Measurements from ENCODE around the gene FAH.

The FAH gene

DNA sequence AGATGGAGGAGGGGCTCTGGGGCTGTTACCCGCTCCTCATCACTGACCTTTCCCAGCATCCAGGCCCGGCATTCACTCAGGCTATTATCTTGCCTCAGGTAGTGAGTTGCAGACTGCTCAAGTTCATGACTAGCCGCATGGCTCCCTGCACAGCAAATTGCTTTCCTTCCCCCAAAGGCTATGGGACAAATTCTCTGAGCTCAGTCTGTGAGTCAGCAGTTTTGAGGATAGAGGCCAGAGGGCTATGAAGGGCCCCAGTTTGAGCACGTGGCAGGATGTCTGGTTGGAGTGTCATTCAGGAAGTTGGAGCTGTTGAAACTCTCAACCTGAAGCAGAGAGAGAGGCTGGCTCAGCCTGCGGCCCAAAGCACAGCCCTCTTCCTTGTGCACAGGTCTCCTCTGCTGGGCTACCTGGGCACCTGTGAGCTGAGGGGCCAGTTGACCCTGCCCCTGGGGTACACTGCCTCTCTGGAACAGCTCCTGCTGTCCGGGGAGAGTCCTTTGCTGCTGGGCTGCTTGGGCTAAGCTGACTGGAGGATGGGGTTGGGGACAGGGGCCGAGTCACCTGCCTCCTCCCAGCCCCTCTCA, 7.9 kb downstream of the FAH start:
- no CpG with 5 or more reads among the region's 7 CpGs for WGBS (ENCODE audit: extremely low coverage, insufficient coverage, low lambda C conversion rate)
- H3K36me3 ChIP-seq (ENCODE audit: control insufficient read depth, insufficient read depth, low read length), result no peaks in the 10 kb centered on the region
- no peak overlapping the region for H3K4me3 ChIP-seq (ENCODE audit: low read length)

DNA sequence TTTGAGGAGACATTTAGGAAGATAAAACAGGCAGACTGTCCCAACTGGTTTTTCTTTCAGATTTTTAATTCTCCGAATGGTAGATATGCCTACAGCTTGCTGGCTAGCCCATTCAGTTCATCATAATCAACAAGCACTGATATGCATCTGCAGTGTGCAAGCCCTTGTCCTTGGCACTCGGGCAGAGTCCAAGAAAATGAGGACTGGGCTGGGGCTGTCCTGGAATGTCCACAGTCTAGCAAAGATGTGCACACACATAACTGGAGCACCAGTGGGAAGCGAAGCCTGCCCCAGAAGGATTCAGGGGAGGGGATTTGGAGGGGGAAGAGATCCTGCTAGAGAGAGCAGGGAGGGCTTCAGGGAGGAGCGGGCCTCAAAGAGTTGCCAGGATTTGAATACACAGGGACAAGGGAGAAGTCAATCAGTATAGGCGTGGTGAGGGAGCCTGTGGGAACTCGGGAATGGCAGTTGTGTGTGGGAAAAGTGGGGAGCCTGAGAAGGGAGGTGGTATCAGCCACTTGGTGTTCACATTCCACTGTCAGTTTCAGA, 8.7 kb downstream of the FAH start:
- Histone ChIP-seq H4K8ac (ENCODE audit: low read depth, low read length) (no peak overlapping the region), H3K4me2 (ENCODE audit: low read length) (no peak overlapping the region), H3K79me2 (ENCODE audit: control insufficient read depth, insufficient read depth, low read length) (no peaks in the 10 kb centered on the region), H3K36me3 (ENCODE audit: control insufficient read depth, insufficient read depth, low read length) (no peaks in the 10 kb centered on the region), H2AK5ac (ENCODE audit: low read length) (no peak overlapping the region), H3K23ac (ENCODE audit: low read length) (no peak overlapping the region), H2BK15ac (replicated peaks; ENCODE audit: low read depth) (no peak overlapping the region), H3K56ac (ENCODE audit: low read length) (no peak overlapping the region), H3K9ac (ENCODE audit: low read length) (no peak overlapping the region), H3K18ac (ENCODE audit: low read length) (no peak overlapping the region), H3K4ac (ENCODE audit: low read depth, low read length) (no peak overlapping the region), H3K79me1 (ENCODE audit: low read length) (no peaks in the 10 kb centered on the region), H3K4me1 (ENCODE audit: control insufficient read depth, low read depth, low read length) (no peaks in the 10 kb centered on the region), H3K4me3 (ENCODE audit: low read length) (no peak overlapping the region), H3K27ac (ENCODE audit: low read depth, low read length) (no peak overlapping the region), H4K5ac (ENCODE audit: low read length) (no peak overlapping the region), H3K27me3 (ENCODE audit: insufficient read depth, low read length, poor library complexity) (no peaks in the 10 kb centered on the region), H2BK5ac (ENCODE audit: low read length) (no peak overlapping the region), H2BK120ac (ENCODE audit: low read depth, low read length) (no peak overlapping the region)
- no CpG with 5 or more reads among the region's 6 CpGs for WGBS (ENCODE audit: extremely low coverage, insufficient coverage, low lambda C conversion rate)
- DNase-seq, result no peak

More for the DNA sequence above, 7.9 kb downstream of the FAH start:
- Histone ChIP-seq H3K79me1 (ENCODE audit: low read length) (no peaks in the 10 kb centered on the region), H3K4me2 (ENCODE audit: low read length) (no peak overlapping the region), H3K27me3 (ENCODE audit: insufficient read depth, low read length, poor library complexity) (no peaks in the 10 kb centered on the region), H3K56ac (ENCODE audit: low read length) (no peak overlapping the region), H3K18ac (ENCODE audit: low read length) (no peak overlapping the region), H2BK15ac (replicated peaks; ENCODE audit: low read depth) (no peak overlapping the region), H3K27ac (ENCODE audit: low read depth, low read length) (no peak overlapping the region), H4K5ac (ENCODE audit: low read length) (no peak overlapping the region), H2BK120ac (ENCODE audit: low read depth, low read length) (no peak overlapping the region), H2AK5ac (ENCODE audit: low read length) (no peak overlapping the region), H3K23ac (ENCODE audit: low read length) (no peak overlapping the region), H2BK5ac (ENCODE audit: low read length) (no peak overlapping the region), H4K8ac (ENCODE audit: low read depth, low read length) (no peak overlapping the region), H3K79me2 (ENCODE audit: control insufficient read depth, insufficient read depth, low read length) (no peaks in the 10 kb centered on the region), H3K4me1 (ENCODE audit: control insufficient read depth, low read depth, low read length) (no peaks in the 10 kb centered on the region), H3K4ac (ENCODE audit: low read depth, low read length) (no peak overlapping the region), H3K9ac (ENCODE audit: low read length) (no peak overlapping the region)
- peak; percentile 71 for DNase-seq

DNA sequence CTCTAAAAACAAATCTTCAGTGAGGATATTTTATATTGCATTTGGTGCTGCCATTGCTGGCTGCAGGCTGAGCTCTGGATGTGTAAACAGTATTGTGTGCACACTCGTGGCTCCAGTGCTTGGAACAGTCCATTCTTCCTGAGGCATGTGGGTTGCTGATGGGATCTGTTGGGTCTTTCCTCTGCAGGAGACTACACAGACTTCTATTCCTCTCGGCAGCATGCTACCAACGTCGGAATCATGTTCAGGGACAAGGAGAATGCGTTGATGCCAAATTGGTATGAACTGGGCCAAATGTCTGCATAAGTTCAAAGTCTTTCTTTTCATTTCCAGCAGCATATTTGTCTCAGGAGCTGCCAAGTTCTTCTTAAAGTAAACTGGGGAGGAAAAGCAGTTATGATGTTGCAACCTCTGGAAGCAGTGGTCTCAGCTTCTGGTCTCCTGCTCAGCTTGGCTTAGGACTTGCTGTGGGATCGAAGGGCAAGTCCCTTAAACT, 9.3 kb downstream of the FAH start:
- Histone ChIP-seq H3K36me3 (ENCODE audit: control insufficient read depth, insufficient read depth, low read length) (no peaks in the 10 kb centered on the region), H3K4me3 (ENCODE audit: low read length) (no peak overlapping the region), H4K5ac (ENCODE audit: low read length) (no peak overlapping the region), H3K4me2 (ENCODE audit: low read length) (no peak overlapping the region), H4K8ac (ENCODE audit: low read depth, low read length) (no peak overlapping the region), H2BK120ac (ENCODE audit: low read depth, low read length) (no peak overlapping the region), H3K56ac (ENCODE audit: low read length) (no peak overlapping the region), H3K79me1 (ENCODE audit: low read length) (no peaks in the 10 kb centered on the region), H3K27me3 (ENCODE audit: insufficient read depth, low read length, poor library complexity) (no peaks in the 10 kb centered on the region), H2BK5ac (ENCODE audit: low read length) (no peak overlapping the region), H3K4me1 (ENCODE audit: control insufficient read depth, low read depth, low read length) (no peaks in the 10 kb centered on the region), H3K79me2 (ENCODE audit: control insufficient read depth, insufficient read depth, low read length) (no peaks in the 10 kb centered on the region), H3K4ac (ENCODE audit: low read depth, low read length) (no peak overlapping the region), H2BK15ac (replicated peaks; ENCODE audit: low read depth) (no peak overlapping the region), H3K23ac (ENCODE audit: low read length) (no peak overlapping the region), H2AK5ac (ENCODE audit: low read length) (no peak overlapping the region), H3K9ac (ENCODE audit: low read length) (no peak overlapping the region), H3K27ac (ENCODE audit: low read depth, low read length) (no peak overlapping the region), H3K18ac (ENCODE audit: low read length) (no peak overlapping the region)
- DNase-seq, result no peak
- WGBS (ENCODE audit: extremely low coverage, insufficient coverage, low lambda C conversion rate), result no CpG with 5 or more reads among the region's 6 CpGs

DNA sequence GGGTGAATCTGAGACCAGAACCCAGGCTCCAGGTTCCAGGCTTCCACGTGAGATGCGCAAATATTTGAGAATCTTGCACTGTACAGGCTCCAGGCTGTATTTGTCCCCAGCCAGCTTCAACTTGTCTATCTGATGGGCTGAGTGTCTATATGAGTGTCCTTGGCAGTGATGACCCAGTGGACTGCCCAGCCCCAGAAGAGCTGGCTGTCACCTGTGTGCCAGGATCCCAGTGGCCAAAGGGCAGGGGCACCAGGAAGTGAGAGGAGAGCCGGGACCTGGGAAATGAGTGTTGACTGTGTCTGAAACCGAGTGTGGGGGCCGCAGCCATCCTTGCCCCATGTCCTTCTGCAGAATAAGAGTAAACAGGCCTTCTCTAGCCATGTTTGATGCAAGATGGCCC, 10.4 kb downstream of the FAH start:
- no peak overlapping the region for H2AK5ac ChIP-seq (ENCODE audit: low read length)
- H3K56ac ChIP-seq (ENCODE audit: low read length), result no peak overlapping the region
- H4K5ac ChIP-seq (ENCODE audit: low read length), result no peak overlapping the region
- WGBS (ENCODE audit: extremely low coverage, insufficient coverage, low lambda C conversion rate), result no CpG with 5 or more reads among the region's 5 CpGs
- no peaks in the 10 kb centered on the region for H3K79me1 ChIP-seq (ENCODE audit: low read length)
- H3K4ac ChIP-seq (ENCODE audit: low read depth, low read length), result no peak overlapping the region
- H3K18ac ChIP-seq (ENCODE audit: low read length), result no peak overlapping the region
- H3K79me2 ChIP-seq (ENCODE audit: control insufficient read depth, insufficient read depth, low read length), result no peaks in the 10 kb centered on the region
- DNase-seq, result no peak
- H3K23ac ChIP-seq (ENCODE audit: low read length), result no peak overlapping the region
- H3K27me3 ChIP-seq (ENCODE audit: insufficient read depth, low read length, poor library complexity), result no peaks in the 10 kb centered on the region
- H2BK5ac ChIP-seq (ENCODE audit: low read length), result no peak overlapping the region
- no peak overlapping the region for H3K27ac ChIP-seq (ENCODE audit: low read depth, low read length)
- H3K4me1 ChIP-seq (ENCODE audit: control insufficient read depth, low read depth, low read length), result no peaks in the 10 kb centered on the region
- H3K36me3 ChIP-seq (ENCODE audit: control insufficient read depth, insufficient read depth, low read length), result no peaks in the 10 kb centered on the region
- no peak overlapping the region for H2BK120ac ChIP-seq (ENCODE audit: low read depth, low read length)
- H2BK15ac ChIP-seq (replicated peaks; ENCODE audit: low read depth), result no peak overlapping the region
- no peak overlapping the region for H3K4me2 ChIP-seq (ENCODE audit: low read length)
- H3K4me3 ChIP-seq (ENCODE audit: low read length), result no peak overlapping the region
- H4K8ac ChIP-seq (ENCODE audit: low read depth, low read length), result no peak overlapping the region
- no peak overlapping the region for H3K9ac ChIP-seq (ENCODE audit: low read length)

DNA sequence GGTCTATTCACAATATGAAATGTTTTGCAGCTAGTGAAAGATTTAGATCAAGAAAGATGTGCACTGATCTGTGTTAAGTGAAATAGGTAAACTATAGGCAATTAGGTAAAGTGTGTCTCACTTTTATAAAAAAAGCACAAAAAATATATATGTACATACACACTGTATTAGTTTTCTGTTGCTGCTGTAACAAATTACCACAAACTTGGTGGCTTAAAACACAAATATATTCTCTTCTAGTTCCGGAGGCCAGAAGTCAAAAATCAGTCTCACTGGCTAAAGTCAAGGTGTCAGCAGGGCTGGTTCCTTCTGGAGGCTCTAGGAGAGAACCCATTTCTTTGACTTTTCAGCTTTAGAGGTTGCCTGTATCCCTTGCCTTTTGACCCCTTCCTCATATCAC, 11.1 kb downstream of the FAH start:
- Histone ChIP-seq H3K23ac (ENCODE audit: low read length) (no peak overlapping the region), H3K4me3 (ENCODE audit: low read length) (no peak overlapping the region), H2BK5ac (ENCODE audit: low read length) (no peak overlapping the region), H4K5ac (ENCODE audit: low read length) (no peak overlapping the region), H2BK120ac (ENCODE audit: low read depth, low read length) (no peak overlapping the region), H3K4me2 (ENCODE audit: low read length) (no peak overlapping the region), H3K79me2 (ENCODE audit: control insufficient read depth, insufficient read depth, low read length) (no peaks in the 10 kb centered on the region), H3K18ac (ENCODE audit: low read length) (no peak overlapping the region), H3K79me1 (ENCODE audit: low read length) (no peaks in the 10 kb centered on the region), H3K9ac (ENCODE audit: low read length) (no peak overlapping the region), H4K8ac (ENCODE audit: low read depth, low read length) (no peak overlapping the region), H3K27me3 (ENCODE audit: insufficient read depth, low read length, poor library complexity) (no peaks in the 10 kb centered on the region), H3K4me1 (ENCODE audit: control insufficient read depth, low read depth, low read length) (no peaks in the 10 kb centered on the region), H3K4ac (ENCODE audit: low read depth, low read length) (no peak overlapping the region), H3K27ac (ENCODE audit: low read depth, low read length) (no peak overlapping the region), H2AK5ac (ENCODE audit: low read length) (no peak overlapping the region), H3K36me3 (ENCODE audit: control insufficient read depth, insufficient read depth, low read length) (no peaks in the 10 kb centered on the region), H3K56ac (ENCODE audit: low read length) (no peak overlapping the region), H2BK15ac (replicated peaks; ENCODE audit: low read depth) (no peak overlapping the region)
- WGBS (ENCODE audit: extremely low coverage, insufficient coverage, low lambda C conversion rate), result no CpG with 5 or more reads among the region's 1 CpG
- no peak for DNase-seq

DNA sequence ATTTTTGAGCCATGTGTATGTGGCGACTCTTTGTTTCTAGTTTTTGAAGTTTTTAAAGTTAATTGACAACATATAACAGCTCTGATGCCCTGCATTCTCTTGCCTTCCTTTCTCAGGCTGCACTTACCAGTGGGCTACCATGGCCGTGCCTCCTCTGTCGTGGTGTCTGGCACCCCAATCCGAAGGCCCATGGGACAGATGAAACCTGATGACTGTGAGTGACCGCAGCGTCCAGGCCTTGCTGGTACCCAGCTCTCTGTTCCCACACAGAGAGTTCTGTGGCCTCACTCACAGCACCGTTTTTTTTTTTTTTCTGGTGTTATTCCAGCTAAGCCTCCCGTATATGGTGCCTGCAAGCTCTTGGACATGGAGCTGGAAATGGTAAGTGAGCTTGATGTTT, 15.1 kb downstream of the FAH start:
- Histone ChIP-seq H3K4ac (ENCODE audit: low read depth, low read length) (no peak overlapping the region), H3K4me2 (ENCODE audit: low read length) (no peak overlapping the region), H3K27me3 (ENCODE audit: insufficient read depth, low read length, poor library complexity) (no peaks in the 10 kb centered on the region), H2BK15ac (replicated peaks; ENCODE audit: low read depth) (no peak overlapping the region), H3K36me3 (ENCODE audit: control insufficient read depth, insufficient read depth, low read length) (no peaks in the 10 kb centered on the region), H2AK5ac (ENCODE audit: low read length) (no peak overlapping the region), H3K4me1 (ENCODE audit: control insufficient read depth, low read depth, low read length) (no peaks in the 10 kb centered on the region), H3K27ac (ENCODE audit: low read depth, low read length) (no peak overlapping the region), H3K56ac (ENCODE audit: low read length) (no peak overlapping the region), H3K23ac (ENCODE audit: low read length) (no peak overlapping the region), H3K79me2 (ENCODE audit: control insufficient read depth, insufficient read depth, low read length) (no peaks in the 10 kb centered on the region), H2BK5ac (ENCODE audit: low read length) (no peak overlapping the region), H3K4me3 (ENCODE audit: low read length) (no peak overlapping the region), H3K9ac (ENCODE audit: low read length) (no peak overlapping the region), H3K18ac (ENCODE audit: low read length) (no peak overlapping the region), H4K5ac (ENCODE audit: low read length) (no peak overlapping the region), H4K8ac (ENCODE audit: low read depth, low read length) (no peak overlapping the region), H3K79me1 (ENCODE audit: low read length) (no peaks in the 10 kb centered on the region), H2BK120ac (ENCODE audit: low read depth, low read length) (no peak overlapping the region)
- WGBS (ENCODE audit: extremely low coverage, insufficient coverage, low lambda C conversion rate), result no CpG with 5 or more reads among the region's 8 CpGs
- DNase-seq, result no peak

Data from mesendoderm (in vitro differentiated cells).